ENCODE measurements around the gene AMMECR1.

AMMECR1 gene

GRCh38 chrX:110282922-110283321 is 35.0 kb downstream of the AMMECR1 start:
- H3K4me3 ChIP-seq (ENCODE audit: severe bottlenecking): no peak overlapping the region
- no peaks in the 10 kb centered on the region for H3K9me3 ChIP-seq (ENCODE audit: severe bottlenecking)
- no peaks in the 10 kb centered on the region for H3K36me3 ChIP-seq (ENCODE audit: low read depth)
- H3K4me1 ChIP-seq (ENCODE audit: insufficient read depth, poor library complexity, severe bottlenecking): peaks cover 40% of the 10 kb centered on the region
- TF ChIP-seq, protein P1, sequence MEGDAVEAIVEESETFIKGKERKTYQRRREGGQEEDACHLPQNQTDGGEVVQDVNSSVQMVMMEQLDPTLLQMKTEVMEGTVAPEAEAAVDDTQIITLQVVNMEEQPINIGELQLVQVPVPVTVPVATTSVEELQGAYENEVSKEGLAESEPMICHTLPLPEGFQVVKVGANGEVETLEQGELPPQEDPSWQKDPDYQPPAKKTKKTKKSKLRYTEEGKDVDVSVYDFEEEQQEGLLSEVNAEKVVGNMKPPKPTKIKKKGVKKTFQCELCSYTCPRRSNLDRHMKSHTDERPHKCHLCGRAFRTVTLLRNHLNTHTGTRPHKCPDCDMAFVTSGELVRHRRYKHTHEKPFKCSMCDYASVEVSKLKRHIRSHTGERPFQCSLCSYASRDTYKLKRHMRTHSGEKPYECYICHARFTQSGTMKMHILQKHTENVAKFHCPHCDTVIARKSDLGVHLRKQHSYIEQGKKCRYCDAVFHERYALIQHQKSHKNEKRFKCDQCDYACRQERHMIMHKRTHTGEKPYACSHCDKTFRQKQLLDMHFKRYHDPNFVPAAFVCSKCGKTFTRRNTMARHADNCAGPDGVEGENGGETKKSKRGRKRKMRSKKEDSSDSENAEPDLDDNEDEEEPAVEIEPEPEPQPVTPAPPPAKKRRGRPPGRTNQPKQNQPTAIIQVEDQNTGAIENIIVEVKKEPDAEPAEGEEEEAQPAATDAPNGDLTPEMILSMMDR (IDR thresholded peaks at IDR 0.05; ENCODE audit: poor library complexity, severe bottlenecking): no peak
- no peaks in the 10 kb centered on the region for H3K27me3 ChIP-seq (ENCODE audit: insufficient read depth, poor library complexity, severe bottlenecking)
- no peak for ATAC-seq (ENCODE audit: low read depth)
- H3K27ac ChIP-seq (ENCODE audit: poor library complexity, severe bottlenecking): peak overlapping the region; percentile 75
- DNase-seq (ENCODE audit: low spot score): no peak

DNA sequence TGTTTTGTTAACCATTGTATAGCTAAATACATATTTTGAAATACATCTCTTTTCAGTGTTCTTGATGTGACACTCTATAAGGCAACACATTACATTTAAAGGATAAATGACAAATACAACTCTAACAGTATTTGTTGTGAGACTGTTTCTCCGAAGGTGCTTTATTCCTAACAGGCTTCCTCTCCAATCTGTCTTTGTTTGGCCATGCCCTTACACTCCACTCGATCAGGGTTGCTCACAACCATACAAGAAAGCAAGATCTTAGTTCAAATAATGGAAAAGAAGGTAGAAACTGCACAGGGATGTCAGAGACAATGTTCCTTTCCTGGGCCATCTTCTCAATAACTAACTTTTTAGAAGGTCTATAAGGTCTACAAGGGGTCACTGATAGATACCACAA is 36.5 kb downstream of the AMMECR1 start:
- no peaks in the 10 kb centered on the region for H3K27me3 ChIP-seq (ENCODE audit: insufficient read depth, poor library complexity, severe bottlenecking)

DNA sequence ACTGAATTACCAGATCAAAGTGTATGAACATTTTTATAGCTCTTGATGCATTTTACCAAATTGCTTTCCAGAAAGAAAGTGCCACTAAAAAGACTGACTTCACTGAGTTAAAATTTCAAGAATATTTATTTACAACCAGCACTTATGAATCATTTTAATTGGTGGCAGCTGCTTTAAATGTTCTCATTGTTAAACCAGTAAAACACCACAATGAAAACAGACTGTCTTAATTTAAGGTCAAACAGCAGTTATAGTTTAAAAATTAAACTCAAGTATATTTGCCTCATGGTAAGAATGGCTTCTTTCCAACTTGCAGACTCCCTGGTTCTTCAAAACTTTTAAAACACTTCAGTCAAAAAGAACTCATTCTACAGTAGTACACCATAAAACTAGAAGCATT is 36.9 kb downstream of the AMMECR1 start:
- Histone ChIP-seq H3K27me3 (ENCODE audit: insufficient read depth, poor library complexity, severe bottlenecking) (no peaks in the 10 kb centered on the region), H3K36me3 (ENCODE audit: low read depth) (no peaks in the 10 kb centered on the region), H3K9me3 (ENCODE audit: severe bottlenecking) (no peaks in the 10 kb centered on the region), H3K4me3 (ENCODE audit: severe bottlenecking) (no peak overlapping the region), H3K27ac (ENCODE audit: poor library complexity, severe bottlenecking) (no peak overlapping the region), H3K4me1 (ENCODE audit: insufficient read depth, poor library complexity, severe bottlenecking) (peaks cover 38% of the 10 kb centered on the region)
- TF ChIP-seq, protein P1 (IDR thresholded peaks at IDR 0.05; ENCODE audit: poor library complexity, severe bottlenecking): no peak
- ATAC-seq (ENCODE audit: low read depth): no peak
- no peak for DNase-seq (ENCODE audit: low spot score)

More for the DNA sequence above, 36.5 kb downstream of the AMMECR1 start:
- Histone ChIP-seq H3K9me3 (ENCODE audit: severe bottlenecking) (no peaks in the 10 kb centered on the region), H3K36me3 (ENCODE audit: low read depth) (no peaks in the 10 kb centered on the region), H3K4me3 (ENCODE audit: severe bottlenecking) (no peak overlapping the region), H3K27ac (ENCODE audit: poor library complexity, severe bottlenecking) (no peak overlapping the region), H3K4me1 (ENCODE audit: insufficient read depth, poor library complexity, severe bottlenecking) (peaks cover 42% of the 10 kb centered on the region)
- no peak for DNase-seq (ENCODE audit: low spot score)
- TF ChIP-seq, protein P1 (IDR thresholded peaks at IDR 0.05; ENCODE audit: poor library complexity, severe bottlenecking): no peak
- no peak for ATAC-seq (ENCODE audit: low read depth)

DNA sequence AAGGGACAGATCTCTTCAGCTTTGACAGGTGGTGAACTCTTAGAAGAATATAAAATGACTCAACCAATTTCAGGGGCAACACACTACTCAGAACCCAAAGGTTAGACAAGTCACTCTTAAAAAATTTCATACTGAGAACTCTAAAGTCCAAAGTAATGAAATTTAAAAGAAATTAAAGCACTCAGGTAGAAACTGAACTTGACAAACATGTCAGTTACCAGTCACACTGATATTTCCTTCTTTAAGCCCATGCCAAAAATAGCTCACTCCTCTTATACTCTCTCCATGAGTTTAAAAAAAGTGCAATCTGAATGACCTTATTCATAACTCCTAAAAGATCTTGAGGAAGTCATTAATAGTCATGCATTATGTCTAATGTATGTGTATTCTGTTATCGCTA is 40.3 kb downstream of the AMMECR1 start:
- TF ChIP-seq, protein P1 (IDR thresholded peaks at IDR 0.05; ENCODE audit: poor library complexity, severe bottlenecking): no peak
- ATAC-seq (ENCODE audit: low read depth): no peak
- no peak for DNase-seq (ENCODE audit: low spot score)
- Histone ChIP-seq H3K36me3 (ENCODE audit: low read depth) (no peaks in the 10 kb centered on the region), H3K9me3 (ENCODE audit: severe bottlenecking) (no peaks in the 10 kb centered on the region), H3K27me3 (ENCODE audit: insufficient read depth, poor library complexity, severe bottlenecking) (no peaks in the 10 kb centered on the region), H3K27ac (ENCODE audit: poor library complexity, severe bottlenecking) (peak overlapping the region; percentile 22), H3K4me1 (ENCODE audit: insufficient read depth, poor library complexity, severe bottlenecking) (peaks cover 13% of the 10 kb centered on the region), H3K4me3 (ENCODE audit: severe bottlenecking) (no peak overlapping the region)

GRCh38 chrX:110276778-110277177 is 41.1 kb downstream of the AMMECR1 start:
- ATAC-seq (ENCODE audit: low read depth): no peak
- H3K27ac ChIP-seq (ENCODE audit: poor library complexity, severe bottlenecking): no peak overlapping the region

More at GRCh38 chrX:110276778-110277177, 41.1 kb downstream of the AMMECR1 start:
- no peak for DNase-seq (ENCODE audit: low spot score)
- H3K9me3 ChIP-seq (ENCODE audit: severe bottlenecking): no peaks in the 10 kb centered on the region
- no peaks in the 10 kb centered on the region for H3K36me3 ChIP-seq (ENCODE audit: low read depth)
- H3K27me3 ChIP-seq (ENCODE audit: insufficient read depth, poor library complexity, severe bottlenecking): no peaks in the 10 kb centered on the region
- TF ChIP-seq, protein P1 (IDR thresholded peaks at IDR 0.05; ENCODE audit: poor library complexity, severe bottlenecking): no peak
- peaks cover 13% of the 10 kb centered on the region for H3K4me1 ChIP-seq (ENCODE audit: insufficient read depth, poor library complexity, severe bottlenecking)
- H3K4me3 ChIP-seq (ENCODE audit: severe bottlenecking): no peak overlapping the region

Data from RWPE2 (cell line).